HS-5 (cell line): ENCODE measurements around the gene RMDN3.

ENCODE experiments used
- DNase-seq: peaks from one replicate; pipeline ENCODE4 v3.0.0-alpha.2; 2012; ENCODE audit warnings: low read depth

Gene RMDN3

GRCh38 chr15:40772014-40772413 is 17.0 kb upstream of the RMDN3 start:
- no peak for DNase-seq

GRCh38 chr15:40771242-40771641 is 16.2 kb upstream of the RMDN3 start:
- no peak for DNase-seq

- no peak for DNase-seq
These were observed 15.2 kb upstream of the RMDN3 start for GRCh38 chr15:40770147-40770721.

- DNase-seq = no peak
These were observed 14.5 kb upstream of the RMDN3 start, which contains the start of gene C15orf62 for GRCh38 chr15:40769274-40770146. Gene C15orf62, plus strand, starts transcription at chr15:40769980. Its CDS starts 516 bp downstream, at chr15:40770496.

- DNase-seq = no peak
These were observed 13.6 kb upstream of the RMDN3 start for GRCh38 chr15:40768521-40769273.

- no peak for DNase-seq
These were observed 12.9 kb upstream of the RMDN3 start for GRCh38 chr15:40767838-40768500.

- no peak for DNase-seq
These were observed 12.1 kb upstream of the RMDN3 start for GRCh38 chr15:40766906-40767837.

GRCh38 chr15:40766194-40766815 is 11.3 kb upstream of the RMDN3 start:
- no peak for DNase-seq

GRCh38 chr15:40764629-40765103 is 9.6 kb upstream of the RMDN3 start:
- DNase-seq = no peak

- DNase-seq = no peak
These were observed 9.0 kb upstream of the RMDN3 start, which contains the start of gene GCHFR for GRCh38 chr15:40763801-40764628. Gene GCHFR, plus strand, starts transcription at chr15:40764068. Its CDS starts 113 bp downstream, at chr15:40764181.

GRCh38 chr15:40762919-40763800 is 8.1 kb upstream of the RMDN3 start:
- no peak for DNase-seq

GRCh38 chr15:40759961-40760360 is 4.9 kb upstream of the RMDN3 start:
- no peak for DNase-seq

GRCh38 chr15:40756938-40757337 is 1.9 kb upstream of the RMDN3 start:
- DNase-seq = no peak

- no peak for DNase-seq
These were observed 756 bp upstream of the RMDN3 start for GRCh38 chr15:40755812-40756208.

- no peak for DNase-seq
These were observed 526 bp downstream of the RMDN3 start for GRCh38 chr15:40754574-40754882.

- DNase-seq = no peak
These were observed 3.3 kb downstream of the RMDN3 start for GRCh38 chr15:40751745-40752144.

- DNase-seq = no peak
These were observed 4.2 kb downstream of the RMDN3 start for GRCh38 chr15:40750885-40751284.

GRCh38 chr15:40749151-40749630 is 5.9 kb downstream of the RMDN3 start:
- DNase-seq = no peak
